HepG2 (cell line): Measurements from ENCODE around the gene ABCC2.

ENCODE experiments used
- CTCF ChIP-seq: sonication (generic); formaldehyde crosslinking; IDR thresholded peaks from 2 replicates; pipeline ENCODE4 v1.5.0; 2020; ENCODE audit warnings: mild to moderate bottlenecking, missing genetic modification reagents, moderate library complexity
- HBP1 ChIP-seq: IDR thresholded peaks from 2 replicates; pipeline ENCODE4 v1.6.1; 2016; ENCODE audit warnings: low read depth, control low read depth
- ZNF549 ChIP-seq: sonication (generic); formaldehyde crosslinking; IDR thresholded peaks from 2 replicates; pipeline ENCODE4 v1.5.0; 2020; ENCODE audit warnings: missing genetic modification reagents

GRCh38 chr10:99812177-99812576 lies 29.7 kb downstream of the ABCC2 start:
- TF ChIP-seq CTCF (CRISPR knock-in tag) (no peak), HBP1 (CRISPR knock-in tag) (no peak), ZNF549 (no peak)
